DND-41 (cell line): Measurements from ENCODE around the gene KSR1.

Experiments used
- ATAC-seq: fragments of 200-7000 bp; cut with Tn5 transposase; 3 replicates; pipeline ENCODE4 v1.9.1; 2021; ENCODE audit warnings: low read depth; ENCODE audit not compliant: insufficient read depth
- DNase-seq: peaks from one replicate; pipeline ENCODE4 v3.0.0-alpha.2; 2020
- H2AFZ ChIP-seq: 2 replicates; pipeline ENCODE4 v1.6.0; 2012; ENCODE audit warnings: low read depth, low read length
- H3K27ac ChIP-seq: 2 replicates; pipeline ENCODE4 v1.5.1; 2012; ENCODE audit warnings: low read length, inconsistent platforms
- H3K27me3 ChIP-seq: fragments of 200-600 bp; sonication (generic); 2 replicates; pipeline ENCODE4 v1.6.0; 2012; ENCODE audit warnings: low read length, mild to moderate bottlenecking, inconsistent platforms; ENCODE audit not compliant: insufficient read depth, poor library complexity
- H3K36me3 ChIP-seq: 2 replicates; pipeline ENCODE4 v1.5.1; 2012; ENCODE audit warnings: low read length, inconsistent platforms; ENCODE audit not compliant: insufficient read depth
- H3K4me1 ChIP-seq: 2 replicates; pipeline ENCODE4 v1.5.1; 2012; ENCODE audit warnings: mild to moderate bottlenecking, low read length; ENCODE audit not compliant: insufficient read depth
- H3K4me2 ChIP-seq: 2 replicates; pipeline ENCODE4 v1.6.0; 2012; ENCODE audit warnings: mild to moderate bottlenecking, moderate library complexity, low read length, inconsistent platforms; ENCODE audit not compliant: insufficient read depth
- H3K4me3 ChIP-seq, 2 experiments: fragments of 200-600 bp in 1 of 2; shearing (Covaris generic) in 1 of 2; 2 replicates each; pipeline ENCODE4 v1.5.1; 2012 to 2016; ENCODE audit warnings: inconsistent platforms in 2 of 2, low read length in 2 of 2, mild to moderate bottlenecking in 2 of 2, low read depth in 1 of 2, moderate library complexity in 1 of 2
- H3K79me2 ChIP-seq: 2 replicates; pipeline ENCODE4 v1.6.0; 2012; ENCODE audit warnings: low read length, inconsistent platforms; ENCODE audit not compliant: insufficient read depth
- H3K9ac ChIP-seq: 2 replicates; pipeline ENCODE4 v1.6.0; 2012; ENCODE audit warnings: low read depth, mild to moderate bottlenecking, inconsistent platforms, low read length, moderate library complexity
- H3K9me3 ChIP-seq: 2 replicates; pipeline ENCODE4 v1.5.1; 2012; ENCODE audit warnings: low read length, moderate library complexity, mild to moderate bottlenecking, inconsistent platforms; ENCODE audit not compliant: insufficient read depth, severe bottlenecking
- H4K20me1 ChIP-seq: 2 replicates; pipeline ENCODE4 v1.6.0; 2012; ENCODE audit warnings: low read length; ENCODE audit not compliant: insufficient read depth
- CTCF ChIP-seq: IDR thresholded peaks from 2 replicates; pipeline ENCODE4 v1.5.1; 2012; ENCODE audit warnings: borderline replicate concordance, low read length, moderate library complexity, mild to moderate bottlenecking; ENCODE audit not compliant: poor library complexity, severe bottlenecking; ENCODE audit errors: extremely low read depth
- EZH2 ChIP-seq: IDR thresholded peaks from 3 replicates; pipeline ENCODE4 v1.6.1; 2012; ENCODE audit warnings: borderline replicate concordance, low read depth, mild to moderate bottlenecking, moderate library complexity, low read length, inconsistent platforms; ENCODE audit not compliant: severe bottlenecking

Gene KSR1

GRCh38 chr17:27613433-27613832 lies 157.2 kb downstream of the KSR1 start:
- Histone ChIP-seq H3K9ac (no peak overlapping the region), H2AFZ (no peak overlapping the region), H3K4me1 (peaks cover 15% of the 10 kb centered on the region), H3K36me3 (no peaks in the 10 kb centered on the region), H3K79me2 (no peaks in the 10 kb centered on the region), H3K9me3 (no peaks in the 10 kb centered on the region), H3K4me3 (no peak overlapping the region), H3K4me2 (no peak overlapping the region), H3K27me3 (no peaks in the 10 kb centered on the region), H3K27ac (no peak overlapping the region), H4K20me1 (no peaks in the 10 kb centered on the region)
- TF ChIP-seq EZH2: no peak
- TF ChIP-seq CTCF: no peak
- DNase-seq: no peak
- ATAC-seq: no peak

- Histone ChIP-seq H2AFZ (no peak overlapping the region), H4K20me1 (no peaks in the 10 kb centered on the region), H3K4me2 (no peak overlapping the region), H3K36me3 (no peaks in the 10 kb centered on the region), H3K27me3 (no peaks in the 10 kb centered on the region), H3K9me3 (no peaks in the 10 kb centered on the region), H3K79me2 (no peaks in the 10 kb centered on the region), H3K9ac (no peak overlapping the region), H3K4me3 (no peak overlapping the region), H3K27ac (no peak overlapping the region), H3K4me1 (peaks cover 12% of the 10 kb centered on the region)
- ATAC-seq (no peak), DNase-seq (no peak)
- TF ChIP-seq CTCF (no peak), EZH2 (no peak)
Observed at GRCh38 chr17:27615121-27615520, 158.9 kb downstream of the KSR1 start.

- Histone ChIP-seq H3K27ac (no peak overlapping the region; the same call in 1 of the 2 replicates), H2AFZ (no peak overlapping the region), H3K27me3 (no peaks in the 10 kb centered on the region), H3K4me2 (no peak overlapping the region), H4K20me1 (no peaks in the 10 kb centered on the region), H3K4me1 (peaks cover 12% of the 10 kb centered on the region), H3K79me2 (no peaks in the 10 kb centered on the region), H3K36me3 (no peaks in the 10 kb centered on the region), H3K4me3 (no peak overlapping the region), H3K9ac (no peak overlapping the region), H3K9me3 (no peaks in the 10 kb centered on the region)
- ATAC-seq (peak; percentile 62), DNase-seq (peak; percentile 8)
- no peak for TF ChIP-seq EZH2
- no peak for TF ChIP-seq CTCF
Observed at GRCh38 chr17:27616414-27616813, 160.2 kb downstream of the KSR1 start.

- Histone ChIP-seq H4K20me1 (no peaks in the 10 kb centered on the region), H3K4me3 (no peak overlapping the region), H3K27ac (no peak overlapping the region), H3K4me2 (no peak overlapping the region), H3K9ac (no peak overlapping the region), H3K36me3 (no peaks in the 10 kb centered on the region), H3K9me3 (no peaks in the 10 kb centered on the region), H3K79me2 (no peaks in the 10 kb centered on the region), H3K4me1 (peaks cover 12% of the 10 kb centered on the region), H3K27me3 (no peaks in the 10 kb centered on the region), H2AFZ (no peak overlapping the region)
- no peak for ATAC-seq
- no peak for TF ChIP-seq CTCF
- TF ChIP-seq EZH2: no peak
- DNase-seq: no peak
Observed at GRCh38 chr17:27618417-27618816, 162.2 kb downstream of the KSR1 start.
